H1 (cell line): ENCODE results near the gene TRIM50. TPM values are rescaled to one million over a fixed set of nuclear protein-coding genes. Genes with fewer than 3 reads are reported as not detected.
A peak's percentile ranks its signal among the peaks of the same experiment; 100 is the strongest.

ENCODE experiments used
- CTCF ChIA-PET: fragments of 300-600 bp; sonication (Branson Sonifier 250); formaldehyde crosslinking; loops from one replicate; lab custom pipeline; 2021; ENCODE audit not compliant: partially characterized antibody; lab: Charles Lee
- POLR2A ChIA-PET: fragments of 300-600 bp; sonication (Branson Sonifier 250); formaldehyde crosslinking; loops from one replicate; lab custom pipeline; 2021; ENCODE audit warnings: inconsistent platforms; ENCODE audit not compliant: partially characterized antibody; lab: Charles Lee
- DNase-seq, 2 experiments: peaks; one replicate each; pipeline versions ENCODE4 v3.0.0 to v3.0.0-alpha.2; 2010 to 2022; ENCODE audit warnings: low spot score in 2 of 2, low read depth in 1 of 2, mixed read lengths in 1 of 2
- FAIRE-seq: peaks from 2 replicates; lab custom pipeline; 2011; peaks lifted over from hg19 to GRCh38; lab: Jason Lieb, UNC
- H2AFZ ChIP-seq: 2 replicates; pipeline ENCODE4 v1.8.1; 2012; ENCODE audit warnings: low read length, inconsistent platforms
- H2AK5ac ChIP-seq: 2 replicates; pipeline ENCODE4 v1.6.1; 2013; ENCODE audit warnings: low read depth, low read length
- H2BK120ac ChIP-seq: replicated peaks from 2 replicates; pipeline ENCODE3; 2013; ENCODE audit warnings: low read depth, low read length, inconsistent platforms
- H2BK12ac ChIP-seq: 2 replicates; pipeline ENCODE4 v1.6.1; 2013; ENCODE audit warnings: low read depth, low read length
- H2BK15ac ChIP-seq: 2 replicates; pipeline ENCODE4 v1.6.1; 2013; ENCODE audit warnings: low read length
- H2BK20ac ChIP-seq: 2 replicates; pipeline ENCODE4 v1.6.1; 2013; ENCODE audit warnings: low read length
- H2BK5ac ChIP-seq: 2 replicates; pipeline ENCODE4 v1.6.1; 2013; ENCODE audit warnings: low read depth, low read length
- H3K14ac ChIP-seq: 2 replicates; pipeline ENCODE4 v1.6.1; 2013; ENCODE audit warnings: inconsistent platforms; ENCODE audit not compliant: insufficient read length
- H3K18ac ChIP-seq: 2 replicates; pipeline ENCODE4 v1.6.1; 2013; ENCODE audit warnings: low read length; ENCODE audit errors: extremely low read depth
- H3K23ac ChIP-seq: 2 replicates; pipeline ENCODE4 v1.6.1; 2013; ENCODE audit warnings: inconsistent platforms; ENCODE audit not compliant: insufficient read length
- H3K23me2 ChIP-seq: 2 replicates; pipeline ENCODE4 v1.6.1; 2013; ENCODE audit warnings: low read depth, low read length
- H3K27ac ChIP-seq: 2 replicates; pipeline ENCODE4 v1.6.1; 2011; ENCODE audit warnings: low read depth, low read length, inconsistent platforms
- H3K27me3 ChIP-seq, 4 experiments: replicated peaks in 1 of 4; 1 replicate in 1 of 4; 2 replicates in 3 of 4; pipeline versions ENCODE4 v1.6.1 to v1.8.1; 2011 to 2013; ENCODE audit warnings: low read length in 3 of 4, mild to moderate bottlenecking in 3 of 4, inconsistent platforms in 2 of 4, mixed read lengths in 2 of 4, moderate library complexity in 1 of 4; ENCODE audit not compliant: control insufficient read depth in 3 of 4, insufficient read depth in 3 of 4; ENCODE audit errors: extremely low read depth in 1 of 4
- H3K36me3 ChIP-seq, 4 experiments: 2 replicates each; pipeline versions ENCODE4 v1.6.1 to v1.8.1; 2011 to 2013; ENCODE audit warnings: mild to moderate bottlenecking in 4 of 4, low read length in 3 of 4, moderate library complexity in 2 of 4, control low read depth in 1 of 4, inconsistent platforms in 1 of 4; ENCODE audit not compliant: insufficient read depth in 4 of 4, control insufficient read depth in 2 of 4
- H3K4ac ChIP-seq: replicated peaks from 2 replicates; pipeline ENCODE3; 2013; ENCODE audit warnings: low read length, low read depth, mixed read lengths, inconsistent platforms; ENCODE audit not compliant: insufficient read length
- H3K4me1 ChIP-seq, 4 experiments: replicated peaks in 1 of 4; 1 replicate in 1 of 4; 2 replicates in 3 of 4; pipeline versions ENCODE4 v1.6.1 to v1.8.1; 2011 to 2013; ENCODE audit warnings: low read length in 3 of 4, inconsistent platforms in 2 of 4, mixed read lengths in 1 of 4; ENCODE audit not compliant: insufficient read depth in 4 of 4, control insufficient read depth in 3 of 4
- H3K4me2 ChIP-seq, 2 experiments: 2 replicates each; pipeline versions ENCODE4 v1.6.1 to v1.8.1; 2011 to 2013; ENCODE audit warnings: low read depth in 2 of 2, low read length in 2 of 2, control low read depth in 1 of 2, inconsistent platforms in 1 of 2, mild to moderate bottlenecking in 1 of 2; ENCODE audit not compliant: insufficient read depth in 1 of 2
- H3K4me3 ChIP-seq, 4 experiments: fragments of 200-600, 300-600 bp in 1 of 4; sonication (generic), shearing (Covaris generic), sonication (Bioruptor Twin) in 1 of 4; 2 replicates each; pipeline versions ENCODE4 v1.5.1 to v1.8.1; 2011 to 2016; ENCODE audit warnings: low read length in 4 of 4, low read depth in 3 of 4, control low read depth in 2 of 4, inconsistent platforms in 2 of 4, mild to moderate bottlenecking in 2 of 4, mixed read lengths in 1 of 4, moderate library complexity in 1 of 4; ENCODE audit not compliant: insufficient read depth in 2 of 4; ENCODE audit errors: extremely low read depth in 1 of 4
- H3K56ac ChIP-seq: replicated peaks from 2 replicates; pipeline ENCODE3; 2013; ENCODE audit warnings: low read depth, mild to moderate bottlenecking, mixed read lengths, low read length, inconsistent platforms; ENCODE audit not compliant: insufficient read length
- H3K79me1 ChIP-seq: 2 replicates; pipeline ENCODE4 v1.6.1; 2013; ENCODE audit warnings: low read depth, low read length, control low read depth
- H3K79me2 ChIP-seq, 2 experiments: 2 replicates each; pipeline versions ENCODE4 v1.6.1 to v1.8.1; 2012 to 2013; ENCODE audit warnings: low read length in 2 of 2, mild to moderate bottlenecking in 2 of 2, inconsistent platforms in 1 of 2; ENCODE audit not compliant: insufficient read depth in 2 of 2, control insufficient read depth in 1 of 2
- H3K9ac ChIP-seq, 4 experiments: replicated peaks in 1 of 4; 1 replicate in 1 of 4; 2 replicates in 3 of 4; pipeline versions ENCODE4 v1.6.1 to v1.8.1; 2011 to 2013; ENCODE audit warnings: low read depth in 3 of 4, low read length in 3 of 4, control low read depth in 2 of 4, mild to moderate bottlenecking in 2 of 4, moderate library complexity in 2 of 4, inconsistent platforms in 1 of 4; ENCODE audit errors: extremely low read depth in 1 of 4
- H3K9me3 ChIP-seq, 2 experiments: 2 replicates each; pipeline versions ENCODE4 v1.6.1 to v1.8.1; 2012 to 2013; ENCODE audit warnings: mild to moderate bottlenecking in 2 of 2, moderate library complexity in 2 of 2, control low read depth in 1 of 2, inconsistent platforms in 1 of 2, low read depth in 1 of 2, low read length in 1 of 2, mixed read lengths in 1 of 2; ENCODE audit not compliant: insufficient read depth in 2 of 2
- H4K20me1 ChIP-seq, 2 experiments: replicated peaks in 1 of 2; 2 replicates each; pipeline versions ENCODE3 to v1.8.1; 2011 to 2013; ENCODE audit warnings: inconsistent platforms in 2 of 2, low read length in 2 of 2, mild to moderate bottlenecking in 1 of 2; ENCODE audit not compliant: insufficient read depth in 2 of 2, control insufficient read depth in 1 of 2
- H4K5ac ChIP-seq: 2 replicates; pipeline ENCODE4 v1.6.1; 2013; ENCODE audit warnings: low read length, low read depth, mixed read lengths, inconsistent platforms; ENCODE audit not compliant: insufficient read length
- H4K8ac ChIP-seq: 2 replicates; pipeline ENCODE4 v1.8.0; 2013; ENCODE audit warnings: mild to moderate bottlenecking, moderate library complexity, low read length, inconsistent platforms; ENCODE audit not compliant: insufficient read depth; ENCODE audit errors: extremely low read depth
- H4K91ac ChIP-seq: replicated peaks from 2 replicates; pipeline ENCODE3; 2013; ENCODE audit warnings: low read length, mixed read lengths, inconsistent platforms; ENCODE audit not compliant: insufficient read length
- CBX8 ChIP-seq: fragments of 300-800, 300-1000 bp; sonication (generic); IDR thresholded peaks from 2 replicates; pipeline ENCODE4 v1.7.1; 2016; ENCODE audit warnings: low read depth, low read length, borderline replicate concordance
- EGR1 ChIP-seq: IDR thresholded peaks from 2 replicates; pipeline ENCODE4 v1.6.1; 2011; ENCODE audit warnings: low read depth, low read length, borderline replicate concordance
- EP300 ChIP-seq, 2 experiments: IDR thresholded peaks; 1 replicate in 1 of 2; 2 replicates in 1 of 2; pipeline ENCODE4 v1.6.1; 2011 to 2012; ENCODE audit warnings: low read depth in 2 of 2, low read length in 2 of 2, mild to moderate bottlenecking in 2 of 2, borderline replicate concordance in 1 of 2, inconsistent platforms in 1 of 2, moderate library complexity in 1 of 2
- HDAC6 ChIP-seq: IDR thresholded peaks from one replicate; pipeline ENCODE4 v1.7.1; 2012; ENCODE audit warnings: low read depth, mild to moderate bottlenecking, inconsistent platforms, low read length, moderate library complexity
- KDM5A ChIP-seq: fragments of 200-600 bp; IDR thresholded peaks from 2 replicates; pipeline ENCODE4 v1.7.1; 2012; ENCODE audit warnings: mild to moderate bottlenecking, low read length, inconsistent platforms, mixed read lengths
- NANOG ChIP-seq: IDR thresholded peaks from 2 replicates; pipeline ENCODE4 v1.6.1; 2011; ENCODE audit warnings: low read length, low read depth, mild to moderate bottlenecking, inconsistent platforms; ENCODE audit not compliant: insufficient read depth, poor library complexity, severe bottlenecking
- NRF1 ChIP-seq: IDR thresholded peaks from 2 replicates; pipeline ENCODE4 v1.6.1; 2011; ENCODE audit warnings: mild to moderate bottlenecking, low read depth, low read length, improper control_type of control experiment
- POLR2A ChIP-seq, 2 experiments: IDR thresholded peaks; 1 replicate in 1 of 2; 2 replicates in 1 of 2; pipeline ENCODE4 v1.6.1; 2011; ENCODE audit warnings: low read depth in 2 of 2, low read length in 2 of 2, mild to moderate bottlenecking in 2 of 2; ENCODE audit errors: control extremely low read depth in 1 of 2
- TBP ChIP-seq: IDR thresholded peaks from 2 replicates; pipeline ENCODE4 v1.6.1; 2011; ENCODE audit warnings: low read depth, low read length, improper control_type of control experiment
- ZNF274 ChIP-seq: IDR thresholded peaks from 2 replicates; pipeline ENCODE4 v1.7.0; 2012; ENCODE audit warnings: low read length, borderline replicate concordance; ENCODE audit errors: extremely low read depth
- WGBS, 2 experiments: shearing (Covaris generic) in 1 of 2; methylation state at CpG; one replicate each; pipeline versions ENCODE4 v1.1.6 to v1.1.7; 2013 to 2015; ENCODE audit warnings: low lambda C conversion rate in 2 of 2, mixed read lengths in 2 of 2, inconsistent platforms in 1 of 2, low coverage in 1 of 2, missing lambda C conversion rate in 1 of 2; ENCODE audit not compliant: insufficient replicate concordance in 2 of 2, insufficient coverage in 1 of 2, insufficient read length in 1 of 2; ENCODE audit errors: extremely low coverage in 1 of 2, missing lambda C conversion rate in 1 of 2; 5-methylcytosine and 5-hydroxymethylcytosine counted together
- polyA plus RNA-seq, 7 experiments: library from polyadenylated mRNA; depleted of rRNA in 3 of 7; stranded (reverse) in 5 of 7; unstranded in 2 of 7; fragments of >200 nt in 5 of 7; fragments of 200-250 nt in 2 of 7; gene quantifications; 1 replicate in 5 of 7; 2 replicates in 1 of 7; 4 replicates in 1 of 7; pipeline versions ENCODE4 v1.2.1 to v1.2.3, GENCODE V29; 2011 to 2013; ENCODE audit warnings: missing spikeins in 2 of 7, mixed read lengths in 2 of 7
- total RNA-seq: library from RNA; stranded (reverse); fragmentation: NEBNext Ultra II Directional; extraction: Animal tissue kit (Norgen Biotek cat#: 25700); gene quantifications from 2 replicates; pipeline ENCODE4 v1.2.1, GENCODE V29; 2021
- TF ChIP-seq, protein P1 (sequence below): IDR thresholded peaks from 2 replicates; pipeline ENCODE4 v1.6.1; 2011; ENCODE audit warnings: low read length, improper control_type of control experiment
- TF ChIP-seq, protein P2 (sequence below): IDR thresholded peaks from 2 replicates; pipeline ENCODE4 v1.6.1; 2011; ENCODE audit warnings: low read depth, mild to moderate bottlenecking, low read length; ENCODE audit not compliant: insufficient read depth

The TRIM50 gene
- total and polyA plus RNA-seq, 2 of the 8 experiments (the other 6 are each of a cell fraction or from before 2014, with no cell fraction given): 0.12 TPM; not detected in 1

DNA sequence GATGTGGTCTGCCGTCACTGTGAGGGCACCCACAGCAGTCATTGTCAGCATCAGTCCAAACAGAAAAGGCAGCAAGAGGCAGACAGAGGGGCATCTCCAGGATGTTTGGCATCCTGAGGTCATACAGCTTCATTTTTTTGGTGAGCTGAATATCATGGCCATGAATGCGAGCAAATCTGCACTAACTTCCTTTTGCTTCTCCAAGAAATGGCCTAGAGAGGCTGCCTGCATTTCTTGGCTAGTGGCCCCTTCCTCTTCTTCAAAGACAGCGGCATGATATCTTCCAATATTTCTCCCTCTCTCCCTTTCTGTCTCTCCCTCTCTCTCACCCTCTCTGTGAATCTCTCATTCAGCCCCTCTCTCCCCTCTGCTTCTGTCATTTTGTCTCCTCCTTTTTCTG, 24.9 kb upstream of the TRIM50 start:
- no peak overlapping the region for H3K27ac ChIP-seq
- H3K23ac ChIP-seq: no peak overlapping the region
- no peak overlapping the region for H3K9ac ChIP-seq
- H3K27me3 ChIP-seq: no peaks in the 10 kb centered on the region
- no peak overlapping the region for H2BK5ac ChIP-seq
- H2BK15ac ChIP-seq: no peak overlapping the region
- H3K4me3 ChIP-seq: no peak overlapping the region
- H3K56ac ChIP-seq: no peak overlapping the region
- H4K20me1 ChIP-seq: no peaks in the 10 kb centered on the region
- no peaks in the 10 kb centered on the region for H3K79me1 ChIP-seq
- no peak overlapping the region for H2AFZ ChIP-seq
- CTCF ChIA-PET: interaction anchor here (1.6 to 3.7 kb wide), 2 partner anchors 10 to 12 kb away, joined by 5 to 22 read pairs; no protein-coding TSS in a partner anchor
- H3K9me3 ChIP-seq: no peaks in the 10 kb centered on the region
- 93% methylated on average over 3 of the region's 3 CpGs; no CpG with 5 or more reads in 1 of the 2 experiments for whole genome bisulfite sequencing, 2 experiments
- POLR2A ChIA-PET: interaction anchor here (1.4 kb wide), 1 partner anchor 10 kb away, joined by 4 read pairs; no protein-coding TSS in a partner anchor
- no peak overlapping the region for H2BK120ac ChIP-seq
- no peak for DNase-seq
- no peak overlapping the region for H4K5ac ChIP-seq
- H3K18ac ChIP-seq: no peak overlapping the region
- H2AK5ac ChIP-seq: no peak overlapping the region
- H4K91ac ChIP-seq: no peak overlapping the region
- H3K36me3 ChIP-seq: no peaks in the 10 kb centered on the region
- H3K79me2 ChIP-seq: no peaks in the 10 kb centered on the region
- H3K4ac ChIP-seq: no peak overlapping the region
- no peak overlapping the region for H3K14ac ChIP-seq
- no peaks in the 10 kb centered on the region for H3K23me2 ChIP-seq
- no peak overlapping the region for H4K8ac ChIP-seq
- peaks cover 0 to 9% (median 0%) of the 10 kb centered on the region in 4 experiments; a peak in 3 of 7 replicates for H3K4me1 ChIP-seq
- H2BK20ac ChIP-seq: 0 out of 2 replicates have a peak overlapping the region, but pooled peaks have one; percentile 43
- H2BK12ac ChIP-seq: no peak overlapping the region
- FAIRE-seq: no peak
- H3K4me2 ChIP-seq: no peak overlapping the region
- no peak for TF ChIP-seq KDM5A
- no peak for TF ChIP-seq POLR2A (IDR thresholded peaks at IDR 0.05; ENCODE audit: control extremely low read depth in 1 of 2, low read depth in 2 of 2, low read length in 2 of 2)
- no peak for TF ChIP-seq NRF1
- TF ChIP-seq, protein P1, sequence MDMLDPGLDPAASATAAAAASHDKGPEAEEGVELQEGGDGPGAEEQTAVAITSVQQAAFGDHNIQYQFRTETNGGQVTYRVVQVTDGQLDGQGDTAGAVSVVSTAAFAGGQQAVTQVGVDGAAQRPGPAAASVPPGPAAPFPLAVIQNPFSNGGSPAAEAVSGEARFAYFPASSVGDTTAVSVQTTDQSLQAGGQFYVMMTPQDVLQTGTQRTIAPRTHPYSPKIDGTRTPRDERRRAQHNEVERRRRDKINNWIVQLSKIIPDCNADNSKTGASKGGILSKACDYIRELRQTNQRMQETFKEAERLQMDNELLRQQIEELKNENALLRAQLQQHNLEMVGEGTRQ: no peak
- no peak for TF ChIP-seq TBP
- TF ChIP-seq EP300 (IDR thresholded peaks at IDR 0.05; ENCODE audit: borderline replicate concordance in 1 of 2, low read depth in 2 of 2, low read length in 2 of 2): no peak
- no peak for TF ChIP-seq EGR1
- TF ChIP-seq HDAC6: no peak
- TF ChIP-seq, protein P2, sequence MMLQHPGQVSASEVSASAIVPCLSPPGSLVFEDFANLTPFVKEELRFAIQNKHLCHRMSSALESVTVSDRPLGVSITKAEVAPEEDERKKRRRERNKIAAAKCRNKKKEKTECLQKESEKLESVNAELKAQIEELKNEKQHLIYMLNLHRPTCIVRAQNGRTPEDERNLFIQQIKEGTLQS: no peak
- no peak for TF ChIP-seq NANOG
- TF ChIP-seq ZNF274: no peak
- no peak for TF ChIP-seq CBX8
